ENCODE data around the gene MYH6.

GRCh38 chr14:23401291-23401690 is 6.8 kb downstream of the MYH6 start:
- TF ChIP-seq CTCF (IDR thresholded peaks at IDR 0.05 in 4 of 5, conservative IDR thresholded peaks at IDR 0.05 in 1 of 5) (no peak), POLR2A (IDR thresholded peaks at IDR 0.05) (no peak)
